HG02870 (cell line): ENCODE results near the gene AFAP1.

Experiments
- ATAC-seq: cut with Tn5 transposase; IDR thresholded peaks from one replicate; pipeline ENCODE4 v1.9.1; 2021; ENCODE audit warnings: mild to moderate bottlenecking, moderate library complexity; ENCODE audit not compliant: unreplicated experiment

The AFAP1 gene

DNA sequence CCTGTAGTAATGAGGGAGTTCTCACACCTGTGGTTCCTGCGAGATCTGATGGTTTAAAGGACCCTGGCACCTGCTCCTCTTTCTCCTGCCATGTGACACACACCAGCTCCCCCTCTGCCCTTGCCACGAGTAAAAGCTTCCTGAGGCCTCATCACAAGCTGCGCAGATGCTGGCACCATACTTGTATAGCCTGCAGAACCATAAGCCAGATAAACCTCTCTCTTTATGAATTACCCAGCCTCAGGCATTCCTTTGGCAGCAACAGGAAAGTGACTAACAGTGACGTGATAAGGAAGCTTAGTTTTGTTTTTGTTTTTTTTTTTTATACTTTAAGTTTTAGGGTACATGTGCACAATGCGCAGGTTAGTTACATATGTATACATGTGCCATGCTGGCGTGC, 130.9 kb downstream of the AFAP1 start:
- no peak for ATAC-seq

DNA sequence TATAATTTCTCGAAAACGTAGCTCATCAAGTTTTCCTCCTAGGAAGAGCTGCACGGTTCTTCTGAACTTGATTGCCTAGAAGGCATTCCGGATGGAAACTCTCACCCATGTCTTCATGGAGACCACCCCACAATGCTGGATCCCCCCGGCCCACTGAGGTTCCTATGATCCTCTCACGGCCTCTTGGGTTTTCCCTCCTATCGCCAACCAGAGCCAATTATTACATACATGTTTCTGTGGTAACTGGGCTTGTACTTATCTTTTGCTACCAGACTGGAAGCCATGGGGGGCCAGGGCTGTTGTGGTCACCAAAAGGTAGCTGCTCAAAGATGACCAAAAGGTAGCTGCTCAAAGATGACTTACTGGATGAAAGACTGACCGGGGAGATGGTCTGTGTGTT, 131.5 kb downstream of the AFAP1 start:
- no peak for ATAC-seq

DNA sequence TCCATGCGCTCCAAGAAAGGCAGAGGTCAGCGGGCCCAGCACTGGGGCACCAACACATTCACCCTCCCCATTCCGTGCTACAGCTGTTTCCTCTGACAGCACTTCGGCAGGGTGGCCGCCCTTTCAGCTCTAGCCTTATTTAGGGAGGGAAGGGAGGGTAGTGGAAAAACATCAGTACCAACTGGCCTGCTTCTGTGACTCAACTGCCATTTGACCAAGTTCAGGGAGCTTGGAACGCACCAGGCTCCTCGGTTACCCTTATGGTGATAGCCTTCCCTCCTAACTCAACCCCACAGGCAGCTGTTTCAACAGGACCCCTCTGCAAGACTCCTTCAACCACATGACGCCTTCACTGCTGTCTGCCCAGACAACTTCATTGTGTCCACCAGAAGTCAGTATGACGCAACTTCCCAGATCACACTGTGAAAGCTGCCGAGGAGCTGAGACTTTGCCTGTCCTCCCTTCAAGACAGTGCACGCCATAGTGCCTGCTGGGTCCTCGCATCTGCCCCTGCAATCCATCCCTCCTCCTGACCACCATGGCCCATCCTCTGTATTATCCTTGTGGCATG, 132.2 kb downstream of the AFAP1 start:
- no peak for ATAC-seq

DNA sequence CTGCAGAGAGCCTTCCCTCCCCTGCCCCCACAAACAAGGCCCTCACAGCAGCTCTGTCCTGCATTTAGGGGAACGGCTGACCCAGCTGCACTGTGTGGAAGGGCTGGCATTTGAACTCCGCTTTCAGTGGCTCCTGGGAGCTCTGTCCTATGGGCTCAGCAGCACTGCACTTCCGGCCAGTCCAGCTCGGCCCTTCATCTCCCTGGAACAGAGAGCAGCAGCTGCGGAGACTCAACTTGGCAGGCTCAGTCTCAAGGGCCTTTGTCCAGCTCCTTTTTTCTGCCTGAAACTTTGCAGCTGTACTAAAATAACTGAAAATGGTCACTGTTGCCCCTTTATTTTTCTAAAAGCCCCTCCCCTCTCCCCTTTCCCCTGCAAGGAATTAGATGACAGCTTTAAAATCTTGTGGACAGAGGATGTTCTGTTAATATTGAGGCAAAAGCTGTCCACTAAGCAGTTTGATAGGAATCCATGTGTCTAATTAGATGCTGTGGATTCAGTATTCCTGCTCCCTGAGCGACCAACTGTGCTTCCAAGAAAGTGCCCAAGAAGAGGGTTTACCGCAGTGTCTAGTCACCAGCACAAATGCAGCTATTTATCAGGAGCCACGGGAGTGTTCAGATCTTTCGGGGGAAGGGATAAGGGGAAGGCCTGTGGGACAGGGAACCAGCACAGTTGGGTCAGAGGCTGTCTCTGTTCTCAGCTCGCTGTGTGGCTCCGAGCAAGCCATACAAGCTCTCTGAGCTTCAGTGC, 133.1 kb downstream of the AFAP1 start:
- no peak for ATAC-seq

DNA sequence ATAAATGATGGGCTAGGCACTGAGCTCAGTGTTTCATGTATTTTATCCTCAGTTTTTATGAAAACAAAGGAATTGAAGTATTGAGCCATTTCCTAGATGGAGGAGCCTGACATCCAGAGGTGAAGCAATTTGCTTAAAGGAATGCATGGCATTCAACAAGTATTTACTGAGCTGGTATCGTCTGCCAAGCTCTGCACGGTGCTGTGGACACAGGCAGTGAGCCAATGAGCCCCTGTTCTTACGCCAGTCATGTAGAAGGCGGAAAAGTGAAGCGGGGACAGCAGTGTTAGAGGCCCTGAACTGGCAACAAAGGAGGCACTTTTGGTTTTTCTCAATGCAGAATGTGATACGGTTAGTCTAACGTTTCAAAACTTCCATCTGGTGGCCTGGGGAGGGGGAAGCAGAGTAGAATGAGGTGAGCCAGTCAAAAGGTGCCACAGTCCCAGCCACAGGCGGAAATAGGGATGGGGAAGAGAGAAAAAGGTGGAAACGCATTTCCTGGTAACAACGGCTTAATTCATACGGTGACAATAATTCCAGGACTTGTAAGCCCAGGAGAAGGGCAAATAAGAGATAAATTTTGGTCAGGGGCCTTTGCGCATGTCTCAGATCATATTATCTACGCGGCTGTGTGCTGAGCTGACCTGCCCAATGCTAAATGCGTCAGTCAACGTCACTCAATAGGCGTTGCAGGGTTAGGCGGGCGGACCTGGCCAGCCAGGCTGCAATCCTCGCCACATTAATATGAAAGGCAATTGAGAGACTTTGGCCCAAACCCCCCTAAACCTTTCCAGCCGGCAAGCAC, 133.9 kb downstream of the AFAP1 start:
- no peak for ATAC-seq

DNA sequence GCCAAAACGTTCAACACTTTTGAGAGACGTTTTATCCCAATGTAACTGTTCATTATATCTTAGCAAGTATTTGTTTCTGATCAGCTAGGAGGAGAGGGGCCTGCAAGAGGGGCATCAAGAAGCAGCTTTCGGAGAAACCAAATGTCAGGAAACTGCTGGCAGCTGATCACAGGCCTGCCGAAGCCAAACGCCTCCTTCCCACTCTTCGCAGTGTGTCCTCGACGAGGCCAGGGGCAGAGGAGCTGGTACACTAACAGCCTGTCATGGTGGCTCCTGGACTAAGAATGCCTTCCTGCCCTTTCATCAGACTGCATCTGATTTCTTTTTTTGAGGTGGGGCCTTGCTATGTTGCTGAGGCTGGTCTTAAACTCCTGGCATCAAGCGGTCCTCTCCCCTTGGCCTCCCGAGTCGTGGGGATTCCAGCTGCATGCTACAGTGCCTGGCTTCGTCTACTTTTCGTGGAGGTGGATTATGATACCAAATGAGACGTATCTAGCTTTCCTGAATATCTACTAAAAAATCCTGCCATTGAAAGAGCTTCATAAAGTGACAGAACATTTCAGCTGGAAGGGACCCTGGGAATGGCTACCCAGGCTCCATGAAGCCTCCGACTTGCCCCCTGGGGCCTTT, 134.8 kb downstream of the AFAP1 start:
- no peak for ATAC-seq

DNA sequence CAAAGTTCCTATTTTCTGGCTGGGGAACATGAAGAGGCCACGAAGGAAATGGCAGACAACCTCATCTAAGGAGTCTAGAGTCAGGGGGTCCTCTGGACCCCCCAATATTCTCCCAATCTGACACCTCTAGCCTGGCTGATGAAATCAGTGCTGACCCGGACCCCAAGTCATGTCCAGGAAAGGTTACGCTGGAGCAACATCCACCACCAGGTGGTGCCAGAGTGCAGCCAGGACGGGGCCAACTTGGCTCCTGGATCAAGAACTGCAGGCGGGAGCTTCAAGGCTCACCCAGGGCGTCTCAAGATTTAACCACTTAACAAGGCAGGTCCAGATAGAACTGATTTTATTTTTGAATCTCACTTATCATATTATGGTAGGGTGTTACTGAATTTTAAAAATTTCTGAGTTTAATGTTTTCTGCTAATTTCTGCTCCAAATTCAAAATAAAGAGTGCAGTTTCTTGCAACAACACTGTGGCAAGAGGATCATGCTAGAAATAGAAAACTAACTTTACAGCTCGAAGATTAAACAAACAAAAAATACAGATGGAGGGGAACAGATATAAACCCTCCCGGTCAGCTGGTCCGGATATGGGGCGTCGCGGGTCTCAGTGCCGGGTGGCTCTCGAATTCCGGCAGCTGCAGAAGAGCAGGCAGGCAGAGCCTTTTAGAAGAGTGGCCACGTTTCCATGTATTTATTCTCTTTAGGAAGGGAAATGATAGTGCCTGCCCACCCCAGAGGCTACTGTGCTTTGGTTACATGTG, 135.5 kb downstream of the AFAP1 start:
- no peak for ATAC-seq

DNA sequence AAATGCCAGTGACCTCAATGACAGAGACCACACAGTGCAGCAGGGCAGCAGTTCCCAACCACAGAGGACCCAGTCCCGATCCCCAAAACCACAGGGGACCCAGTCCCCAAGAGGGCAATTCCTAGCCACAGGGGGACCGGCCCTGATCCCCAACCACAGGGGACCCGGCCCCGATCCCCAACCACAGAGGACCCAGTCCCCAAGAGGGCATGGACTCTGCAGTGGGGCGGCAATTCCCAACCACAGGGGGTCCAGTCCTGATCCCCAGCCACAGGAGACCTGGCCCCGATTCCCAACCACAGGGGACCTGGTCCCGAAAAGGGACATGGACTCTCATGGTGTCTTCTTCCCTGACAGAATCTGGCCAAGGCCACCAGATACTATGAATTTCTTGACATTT, 136.3 kb downstream of the AFAP1 start:
- no peak for ATAC-seq

DNA sequence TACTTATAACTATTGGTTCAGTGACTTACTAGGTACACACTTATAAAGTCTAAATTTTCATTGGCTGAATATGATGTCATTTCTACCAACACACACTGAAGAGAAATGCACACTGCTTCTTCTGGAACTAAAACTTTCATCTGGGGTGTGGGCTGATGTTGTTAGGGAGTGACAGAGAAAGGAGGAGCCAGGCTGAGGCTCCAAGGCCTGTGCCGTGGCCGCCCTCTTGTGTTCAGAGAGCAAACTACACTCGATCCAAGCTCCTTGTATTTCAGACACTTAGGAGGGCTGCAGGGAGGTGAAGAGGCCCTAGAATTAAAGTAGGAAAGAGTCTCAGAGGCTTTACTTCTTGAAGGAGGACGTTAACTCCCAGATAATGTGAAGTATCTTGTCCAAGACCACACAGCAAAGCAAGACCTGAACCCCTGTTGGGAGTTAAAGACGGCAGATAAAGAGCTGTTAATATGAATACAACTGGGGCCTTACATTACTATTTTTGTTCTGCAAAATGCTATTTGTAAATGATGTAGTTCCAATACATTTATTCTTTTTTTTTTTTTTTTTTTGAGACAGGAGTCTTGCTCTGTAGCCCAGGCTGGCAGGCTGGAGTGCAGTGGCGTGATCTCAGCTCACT, 137.5 kb downstream of the AFAP1 start:
- peak; percentile 83 for ATAC-seq

DNA sequence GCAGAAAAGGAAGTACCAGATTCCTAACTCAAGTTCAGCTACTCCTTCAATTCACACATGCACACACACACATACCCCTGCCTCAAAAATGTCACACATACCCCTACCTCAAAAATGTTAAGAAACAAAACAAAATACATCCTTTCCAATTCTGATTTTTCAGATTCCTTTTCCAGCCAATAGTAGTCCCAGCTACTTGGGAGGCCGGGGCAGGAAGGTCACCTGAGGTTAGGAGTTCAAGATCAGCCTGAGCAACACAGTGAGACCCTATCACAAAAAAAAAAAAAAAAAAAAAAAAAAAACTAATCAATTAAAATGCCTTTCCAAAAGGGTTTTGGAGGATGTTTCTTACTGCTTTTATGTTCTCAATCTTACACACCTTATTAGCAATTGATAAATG, 138.0 kb downstream of the AFAP1 start:
- ATAC-seq: no peak

DNA sequence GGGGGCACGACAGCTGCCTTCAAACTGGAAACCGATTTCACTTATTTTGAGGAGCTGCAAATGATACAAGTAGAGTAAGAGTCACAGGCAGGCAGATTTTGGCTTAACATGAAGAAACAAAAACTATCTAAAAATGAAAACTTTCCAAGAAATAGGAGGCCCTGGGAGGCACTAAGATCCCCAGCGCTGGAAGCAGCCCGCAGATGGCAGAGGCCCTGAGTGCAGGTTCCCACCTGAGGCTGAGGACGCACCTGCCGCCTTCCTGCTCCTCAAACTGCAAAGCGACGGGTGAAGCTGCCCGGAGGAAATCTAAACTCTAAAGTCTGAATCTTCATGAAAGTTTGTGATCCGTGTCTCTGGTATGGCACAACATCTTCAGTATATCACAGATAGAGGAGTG, 138.7 kb downstream of the AFAP1 start:
- no peak for ATAC-seq

DNA sequence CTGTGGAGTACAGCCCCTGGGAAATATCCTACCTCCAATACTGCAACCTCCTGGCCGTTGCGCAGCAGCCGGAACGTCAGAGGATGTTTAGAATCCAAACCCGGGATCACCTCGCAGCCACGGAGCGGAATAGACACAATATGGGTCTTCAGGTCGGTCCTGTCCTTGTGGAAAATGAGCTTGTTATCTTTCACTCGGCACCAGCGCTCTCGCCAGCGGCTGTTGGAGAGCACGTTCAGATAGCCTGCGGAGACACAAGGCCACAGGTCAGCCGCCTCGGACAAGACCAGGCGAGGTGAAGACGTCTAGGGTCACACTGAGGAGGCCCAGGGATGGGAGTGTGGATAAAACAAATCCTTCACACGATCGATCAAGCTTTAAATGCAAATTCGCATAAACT, 139.3 kb downstream of the AFAP1 start:
- ATAC-seq: no peak

DNA sequence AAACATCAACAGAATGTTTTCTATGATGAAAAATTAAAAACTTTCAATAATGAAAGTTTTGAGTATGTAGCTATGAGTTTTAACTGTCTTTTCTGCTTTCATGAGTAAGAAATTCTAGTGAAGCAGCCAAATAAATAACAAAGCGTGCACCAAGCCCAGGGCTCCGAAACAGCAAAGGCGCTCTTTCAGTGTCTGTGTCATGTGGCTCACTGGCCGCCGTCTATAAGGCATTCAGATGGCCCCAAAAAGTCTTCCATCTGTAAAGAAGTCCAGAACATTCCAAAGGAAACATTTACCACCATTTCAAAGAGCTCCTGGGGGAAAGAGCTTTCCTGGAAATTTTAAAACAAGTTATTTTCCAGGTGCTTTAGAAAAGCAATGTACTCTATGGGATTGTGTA, 139.9 kb downstream of the AFAP1 start:
- no peak for ATAC-seq

DNA sequence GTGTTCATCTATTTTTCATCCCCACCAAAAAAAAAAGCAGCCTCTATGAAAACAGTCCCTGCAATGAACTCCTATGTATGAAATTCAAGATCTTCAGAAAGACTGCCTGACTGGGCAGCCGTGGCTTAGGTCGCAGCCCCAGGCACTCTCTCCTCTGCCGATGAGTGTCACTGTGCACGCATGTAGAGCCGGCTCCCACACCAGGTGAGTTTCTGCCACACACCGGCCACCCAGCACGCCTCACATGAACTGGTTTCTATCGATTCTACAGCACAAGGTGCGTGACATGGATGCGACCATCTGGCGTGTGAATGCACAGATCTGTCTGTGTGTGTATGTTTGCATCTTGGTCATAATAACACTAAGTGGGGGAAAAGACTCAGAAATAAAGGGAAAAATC, 140.4 kb downstream of the AFAP1 start:
- ATAC-seq: no peak

DNA sequence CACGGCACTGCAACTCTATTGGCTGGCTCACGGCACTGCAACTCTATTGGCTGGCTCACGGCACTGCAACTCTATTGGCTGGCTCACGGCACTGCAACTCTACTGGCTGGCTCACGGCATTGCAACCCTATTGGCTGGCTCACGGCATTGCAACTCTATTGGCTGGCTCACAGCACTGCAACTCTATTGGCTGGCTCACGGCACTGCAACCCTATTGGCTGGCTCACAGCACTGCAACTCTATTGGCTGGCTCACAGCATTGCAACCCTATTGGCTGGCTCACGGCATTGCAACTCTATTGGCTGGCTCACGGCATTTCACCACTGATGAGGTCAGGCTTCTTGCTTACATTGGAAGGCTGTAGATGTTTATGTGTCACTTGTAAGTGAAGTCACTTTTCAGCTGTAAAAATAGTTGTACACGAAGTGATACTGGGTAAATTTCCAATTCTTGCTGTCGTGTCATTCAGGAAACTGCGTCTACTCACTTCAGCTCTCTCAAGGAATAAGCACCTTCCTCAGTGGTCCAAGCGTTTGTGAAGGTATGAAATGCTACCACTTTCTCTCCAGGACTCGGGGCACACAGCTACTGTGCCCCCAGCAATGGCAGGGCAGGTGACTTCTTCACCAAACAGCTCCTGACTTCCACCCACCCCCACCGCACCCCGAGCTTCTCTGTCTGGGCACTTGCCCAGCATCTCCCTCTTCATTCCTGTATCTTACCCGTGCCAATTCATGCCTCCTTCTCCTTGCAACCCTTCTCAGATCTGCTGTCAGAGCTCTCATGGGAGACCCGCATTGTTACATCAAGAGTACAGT, 141.3 kb downstream of the AFAP1 start:
- no peak for ATAC-seq

DNA sequence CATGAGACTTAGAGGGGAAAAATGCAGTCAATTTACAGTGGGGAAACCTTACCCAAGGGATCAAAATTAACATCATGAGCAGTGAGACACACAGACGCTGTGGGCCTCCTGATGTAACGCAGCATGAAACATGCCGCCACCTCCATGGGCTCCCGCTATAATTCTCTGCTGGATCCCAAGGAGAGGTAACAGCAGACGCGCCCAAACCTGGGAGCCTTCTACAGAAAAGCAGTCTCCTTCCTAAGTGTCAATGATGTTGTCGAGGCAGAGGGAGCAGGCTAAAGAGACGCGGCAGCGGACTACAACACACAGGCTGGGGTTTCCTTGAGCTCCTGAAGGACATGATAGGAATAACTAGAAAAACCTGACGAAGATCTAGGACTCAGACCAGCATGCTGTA, 142.3 kb downstream of the AFAP1 start:
- no peak for ATAC-seq

DNA sequence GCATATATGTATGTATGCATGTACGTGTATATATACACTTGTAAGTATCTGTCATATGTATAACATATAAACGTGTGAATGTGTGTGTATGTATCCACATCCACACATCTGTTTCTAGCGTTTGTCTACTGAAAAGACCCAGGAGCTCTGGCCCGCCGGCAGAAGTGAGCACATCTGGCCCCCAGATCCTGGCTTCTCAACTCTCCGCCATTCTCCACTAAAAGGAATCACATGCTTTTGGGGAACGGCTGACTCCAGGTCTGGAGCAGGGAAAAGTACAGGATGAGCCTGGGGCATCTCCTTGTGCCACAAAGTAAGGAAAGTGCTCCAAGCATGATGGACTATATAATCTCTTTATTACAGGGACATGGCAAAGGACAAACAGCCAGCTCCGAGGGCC, 143.7 kb downstream of the AFAP1 start:
- ATAC-seq: no peak

DNA sequence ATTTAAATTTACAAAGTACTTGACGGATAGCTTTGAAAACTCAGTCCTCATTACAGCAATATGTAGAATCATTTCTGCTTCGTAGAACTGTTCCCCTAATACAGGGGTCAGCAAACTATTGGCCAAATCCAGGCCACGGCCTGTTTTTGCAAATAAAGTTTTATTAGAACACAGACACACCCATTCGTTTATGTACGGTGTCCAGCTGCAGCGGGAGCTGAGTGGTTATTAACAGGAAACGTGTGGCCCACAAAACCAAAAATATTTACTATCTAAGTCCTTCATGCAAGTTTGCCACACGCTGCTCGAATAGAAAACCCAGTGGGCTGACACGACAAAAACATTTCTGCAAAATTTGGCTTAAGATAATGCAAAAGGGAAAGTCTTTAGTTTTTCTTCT, 146.5 kb downstream of the AFAP1 start:
- no peak for ATAC-seq

DNA sequence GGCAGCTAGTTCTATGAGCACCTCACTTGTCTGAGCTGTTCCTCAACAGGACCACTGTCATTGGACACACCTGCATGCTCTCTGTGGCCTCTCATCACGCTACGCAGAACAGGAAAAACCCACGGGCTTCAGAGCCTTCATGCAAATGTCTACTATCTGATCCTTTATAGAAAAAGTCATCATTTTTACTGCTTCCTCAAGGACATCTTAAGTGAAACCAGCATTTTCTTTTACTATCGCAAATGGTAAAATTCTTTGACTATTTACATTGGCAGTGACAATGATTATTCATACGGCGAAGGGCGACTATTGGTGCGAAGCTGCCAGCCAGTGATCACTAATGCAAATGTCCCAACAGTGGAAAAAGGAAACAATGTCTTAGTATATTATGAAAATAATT, 147.0 kb downstream of the AFAP1 start:
- ATAC-seq: peak; percentile 93

DNA sequence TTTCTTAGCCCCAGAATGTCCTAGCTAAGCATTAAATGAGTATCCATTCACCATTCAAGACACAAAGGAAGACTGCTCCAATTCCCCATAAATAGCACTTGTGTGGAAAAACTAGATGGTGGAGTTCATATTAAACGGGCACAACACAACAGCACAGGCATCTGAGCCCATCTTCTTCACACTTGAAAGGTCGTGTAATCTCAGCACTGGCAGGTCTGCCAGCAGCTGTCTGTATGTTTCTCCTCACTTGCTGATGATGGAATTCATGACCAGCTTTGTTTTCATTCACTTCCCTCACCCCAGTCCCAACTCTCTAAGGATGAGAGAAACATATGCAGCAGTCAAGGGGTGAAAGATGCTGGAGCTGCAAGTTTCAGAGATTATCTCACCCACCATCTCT, 148.7 kb downstream of the AFAP1 start:
- no peak for ATAC-seq
